ENCODE measurements around the gene NKX6-1. TPM values are rescaled to one million over a fixed set of nuclear protein-coding genes. Genes with fewer than 3 reads are reported as not detected.
A peak's percentile ranks its signal among the peaks of the same experiment; 100 is the strongest.

The NKX6-1 gene
- total RNA-seq, 4 donors from 2014 or later = 0.14 TPM; not detected in 3

GRCh38 chr4:84498203-84498934 is 723 bp downstream of the NKX6-1 start:
- in situ Hi-C loops (cut with MboI; ENCODE audit: low pct_ligation_motif_present in 1 of 4, low pct_unique_long_range_greater_than_20kb in 1 of 4, low sequenced_read_pairs in 3 of 4) = no loop called here
- DNase-seq = no peak
- no peaks in the 10 kb centered on the region for H3K9me3 ChIP-seq
- H3K4me3 ChIP-seq = peak overlapping the region in 3 of 4 donors; percentile 2 to 49 (median 23)
- H3K27ac ChIP-seq = no peak overlapping the region
- 1% methylated on average over 58 of the region's 63 CpGs; no CpG with 5 or more reads in 1 of the 2 donors for WGBS, 2 donors (ENCODE audit: low coverage in 1 of 2)
- intact Hi-C loops (cut with DNase I; ENCODE audit: low total_unique reads) = no loop called here
- H3K27me3 ChIP-seq = peaks cover 100% of the 10 kb centered on the region
- peaks cover 4 to 38% (median 35%) of the 10 kb centered on the region in 4 donors for H3K4me1 ChIP-seq
- no peaks in the 10 kb centered on the region for H3K36me3 ChIP-seq
- TF ChIP-seq EP300 (IDR thresholded peaks at IDR 0.05; ENCODE audit: low read depth) = no peak
- TF ChIP-seq POLR2AphosphoS5 (IDR thresholded peaks at IDR 0.05) = no peak
- no peak for TF ChIP-seq CTCF (IDR thresholded peaks at IDR 0.05)
- no peak for TF ChIP-seq POLR2A (IDR thresholded peaks at IDR 0.05)

GRCh38 chr4:84497504-84498202 is 1.4 kb downstream of the NKX6-1 start:
- in situ Hi-C loops (cut with MboI; ENCODE audit: low pct_ligation_motif_present in 1 of 4, low pct_unique_long_range_greater_than_20kb in 1 of 4, low sequenced_read_pairs in 3 of 4) = no loop called here
- TF ChIP-seq CTCF (IDR thresholded peaks at IDR 0.05) = no peak
- no peak for TF ChIP-seq POLR2A (IDR thresholded peaks at IDR 0.05)
- no peak for TF ChIP-seq EP300 (IDR thresholded peaks at IDR 0.05; ENCODE audit: low read depth)
- TF ChIP-seq POLR2AphosphoS5 (IDR thresholded peaks at IDR 0.05) = no peak
- WGBS, 2 donors (ENCODE audit: low coverage in 1 of 2) = 6% methylated on average over 36 of the region's 73 CpGs; no CpG with 5 or more reads in 1 of the 2 donors

GRCh38 chr4:84496706-84497503 is 2.2 kb downstream of the NKX6-1 start:
- Histone ChIP-seq H3K27ac (no peak overlapping the region), H3K36me3 (no peaks in the 10 kb centered on the region), H3K4me3 (peak overlapping the region in 2 of 4 donors; percentile 23 to 49), H3K4me1 (peaks cover 8 to 48% (median 41%) of the 10 kb centered on the region in 4 donors), H3K9me3 (no peaks in the 10 kb centered on the region), H3K27me3 (peaks cover 100% of the 10 kb centered on the region)
- TF ChIP-seq CTCF (IDR thresholded peaks at IDR 0.05) = no peak
- TF ChIP-seq POLR2AphosphoS5 (IDR thresholded peaks at IDR 0.05) = no peak
- no peak for TF ChIP-seq EP300 (IDR thresholded peaks at IDR 0.05; ENCODE audit: low read depth)
- TF ChIP-seq POLR2A (IDR thresholded peaks at IDR 0.05) = no peak
- in situ Hi-C loops (cut with MboI; ENCODE audit: low pct_ligation_motif_present in 1 of 4, low pct_unique_long_range_greater_than_20kb in 1 of 4, low sequenced_read_pairs in 3 of 4) (no loop called here), intact Hi-C loops (cut with DNase I; ENCODE audit: low total_unique reads) (no loop called here)
- no peak for DNase-seq
- 22% methylated on average over 46 of the region's 53 CpGs; no CpG with 5 or more reads in 1 of the 2 donors for whole genome bisulfite sequencing, 2 donors (ENCODE audit: low coverage in 1 of 2)

More at GRCh38 chr4:84497504-84498202, 1.4 kb downstream of the NKX6-1 start:
- Histone ChIP-seq H3K4me1 (peaks cover 8 to 45% (median 40%) of the 10 kb centered on the region in 4 donors), H3K27ac (no peak overlapping the region), H3K36me3 (no peaks in the 10 kb centered on the region), H3K27me3 (peaks cover 100% of the 10 kb centered on the region), H3K9me3 (no peaks in the 10 kb centered on the region), H3K4me3 (peak overlapping the region in 2 of 4 donors; percentile 23 to 49)
- no peak for DNase-seq
- intact Hi-C loops (cut with DNase I; ENCODE audit: low total_unique reads) = no loop called here

GRCh38 chr4:84496331-84496705 is 2.8 kb downstream of the NKX6-1 start:
- no peak for DNase-seq
- intact Hi-C loops (cut with DNase I; ENCODE audit: low total_unique reads) = no loop called here
- 30% methylated on average over 22 of the region's 24 CpGs; no CpG with 5 or more reads in 1 of the 2 donors for WGBS, 2 donors (ENCODE audit: low coverage in 1 of 2)

More at GRCh38 chr4:84496331-84496705, 2.8 kb downstream of the NKX6-1 start:
- Histone ChIP-seq H3K9me3 (no peaks in the 10 kb centered on the region), H3K27me3 (peaks cover 100% of the 10 kb centered on the region), H3K27ac (no peak overlapping the region), H3K4me1 (peaks cover 8 to 48% (median 41%) of the 10 kb centered on the region in 4 donors), H3K36me3 (no peaks in the 10 kb centered on the region), H3K4me3 (no peak overlapping the region)
- TF ChIP-seq CTCF (IDR thresholded peaks at IDR 0.05) = no peak
- no peak for TF ChIP-seq POLR2A (IDR thresholded peaks at IDR 0.05)
- no peak for TF ChIP-seq POLR2AphosphoS5 (IDR thresholded peaks at IDR 0.05)
- TF ChIP-seq EP300 (IDR thresholded peaks at IDR 0.05; ENCODE audit: low read depth) = no peak
- in situ Hi-C loops (cut with MboI; ENCODE audit: low pct_ligation_motif_present in 1 of 4, low pct_unique_long_range_greater_than_20kb in 1 of 4, low sequenced_read_pairs in 3 of 4) = no loop called here
